Activated CD4-positive, alpha-beta T cell treated with anti-CD3 and anti-CD28 coated beads, Interleukin-2, amount 50 U/mL, for 16 hours (primary cell): ENCODE measurements around the gene HOXA5.

Source experiments
- DNase-seq: peaks from one replicate; pipeline ENCODE4 v3.0.0-alpha.2; 2020

Gene HOXA5

GRCh38 chr7:27092819-27093110 is 50.7 kb downstream of the HOXA5 start:
- DNase-seq = no peak

DNA sequence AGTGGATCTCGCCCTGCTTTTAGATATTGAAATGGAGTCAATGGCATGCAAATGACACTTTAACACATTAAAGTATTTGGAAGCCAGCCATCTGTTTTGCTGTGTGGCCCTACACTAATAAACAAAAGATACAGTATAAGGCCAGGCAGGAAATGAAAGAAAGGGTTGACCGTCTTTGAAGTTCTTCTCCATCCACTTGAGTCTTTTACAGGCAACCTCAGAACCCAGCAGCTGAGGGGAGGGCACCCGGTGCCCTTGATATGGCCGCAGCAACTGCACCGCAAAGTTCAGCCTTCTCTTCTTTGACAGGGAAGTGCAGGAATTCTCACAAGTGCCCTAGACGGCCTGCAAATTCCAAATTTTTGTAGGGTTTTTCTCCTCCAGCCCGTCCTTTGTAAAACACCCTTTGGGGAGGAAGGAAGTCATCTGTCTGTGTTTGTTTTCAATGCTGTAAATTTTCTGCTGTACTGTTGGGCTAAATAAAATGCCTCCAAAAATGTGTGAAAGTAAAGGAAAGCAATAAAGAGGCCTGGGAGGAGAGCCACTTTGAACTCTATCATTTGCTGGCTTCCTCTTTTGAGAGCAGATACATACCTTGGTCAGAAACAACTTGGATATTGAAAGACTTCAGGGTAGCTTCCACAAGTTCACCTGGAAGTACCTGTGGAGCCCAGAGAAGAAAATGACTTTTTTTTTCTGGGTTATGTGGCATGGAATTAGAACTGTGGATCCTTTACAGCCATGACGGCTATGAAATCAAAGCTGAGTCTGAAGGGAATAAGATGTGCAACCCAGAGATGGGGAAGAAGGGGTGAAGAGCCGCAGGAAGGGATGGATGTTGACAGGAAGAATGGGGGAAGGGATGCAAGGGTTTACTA is 51.3 kb downstream of the HOXA5 start:
- DNase-seq = no peak

DNA sequence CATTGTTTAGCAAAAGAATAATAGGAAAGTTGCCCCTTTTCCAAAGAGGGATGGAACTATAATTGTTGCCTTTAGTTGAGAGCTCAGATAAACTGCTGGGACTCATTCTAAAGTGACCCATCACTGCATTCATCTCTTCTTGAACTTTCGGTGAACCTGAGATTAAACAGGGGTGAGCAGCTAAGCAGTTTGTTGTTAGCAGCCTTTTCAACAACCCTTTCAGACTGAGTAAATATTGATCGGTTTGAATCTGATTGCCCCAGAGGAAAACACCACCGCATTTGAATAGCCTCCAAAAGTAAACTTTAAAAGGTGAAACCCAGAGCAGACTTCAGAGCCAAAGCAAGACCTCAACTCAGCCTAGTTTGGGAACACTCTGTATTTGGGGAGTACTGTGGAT is 52.4 kb downstream of the HOXA5 start:
- DNase-seq = no peak
